Measurements from ENCODE around the gene ZNF749. TPM values are rescaled to one million over a fixed set of nuclear protein-coding genes. Genes with fewer than 3 reads are reported as not detected.

The ZNF749 gene
- total and polyA plus RNA-seq, 10 of the 15 experiments (the other 5 are each of a cell fraction or from before 2014, with no cell fraction given) = 3.1 to 20.2 (median 13.7) TPM

DNA sequence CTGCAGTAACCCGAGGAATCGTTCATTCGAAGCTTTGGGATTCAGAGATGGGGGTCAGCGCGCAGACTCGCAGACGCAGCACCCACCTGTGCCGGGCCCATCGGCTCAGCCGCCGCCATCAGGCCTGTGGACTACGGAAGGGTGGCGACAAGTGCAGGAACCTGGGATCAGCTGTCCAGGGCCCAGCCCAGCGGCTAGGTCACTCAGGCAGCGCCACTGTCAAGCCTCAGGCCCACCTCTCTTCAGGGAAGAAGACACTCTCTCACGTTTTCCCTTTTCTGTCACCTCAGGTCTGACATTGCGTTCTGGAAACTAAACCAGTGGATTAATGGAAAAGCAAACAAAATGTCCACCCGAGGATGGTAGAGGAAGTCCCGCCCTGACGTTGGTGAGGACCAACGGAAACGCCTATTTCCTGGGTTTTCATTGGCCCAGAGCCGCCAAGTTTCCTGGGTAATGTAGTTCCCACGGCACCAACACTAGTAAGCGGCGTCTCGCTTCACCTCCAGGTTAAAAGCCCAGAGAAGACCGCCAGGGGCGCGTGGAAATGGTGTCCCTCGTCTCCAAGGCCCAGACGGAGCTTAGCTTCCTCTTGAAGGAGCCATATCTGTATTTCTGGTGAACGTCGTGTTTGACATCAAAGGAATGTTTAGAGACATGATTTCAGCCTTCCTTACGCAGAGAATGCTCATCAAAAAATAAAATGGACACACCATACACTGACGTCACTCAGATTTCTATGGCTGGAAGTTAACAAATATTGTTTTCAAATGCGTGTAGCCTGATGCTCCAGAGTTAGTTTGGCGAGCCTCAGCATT, 42.3 kb downstream of the ZNF749 start, which contains the start of gene ZNF772 (continued):
- TF ChIP-seq REST (IDR thresholded peaks at IDR 0.05; ENCODE audit: low read depth, low read length) (no peak), RUNX3 (IDR thresholded peaks at IDR 0.05; ENCODE audit: low read length) (no peak), FOXK2 (IDR thresholded peaks at IDR 0.05) (no peak), RB1 (IDR thresholded peaks at IDR 0.05; ENCODE audit: borderline replicate concordance) (no peak), SP1 (IDR thresholded peaks at IDR 0.05; ENCODE audit: low read depth, low read length) (peak; percentile 67), POU2F2 (IDR thresholded peaks at IDR 0.05; ENCODE audit: borderline replicate concordance, low read depth, low read length) (no peak), RAD21 (IDR thresholded peaks at IDR 0.05; ENCODE audit: insufficient read depth, low read depth, low read length) (no peak), NR2F1 (conservative IDR thresholded peaks at IDR 0.05) (no peak), ZNF274 (IDR thresholded peaks at IDR 0.05; ENCODE audit: insufficient read depth, insufficient read length) (no peak), SMAD5 (IDR thresholded peaks at IDR 0.05; ENCODE audit: low read depth) (no peak), ATF7 (IDR thresholded peaks at IDR 0.05; ENCODE audit: low read depth) (peak; percentile 54), JUNB (IDR thresholded peaks at IDR 0.05) (no peak), SMC3 (IDR thresholded peaks at IDR 0.05; ENCODE audit: borderline replicate concordance, low read length) (no peak), NFYA (IDR thresholded peaks at IDR 0.05; ENCODE audit: borderline replicate concordance, low read depth, low read length) (no peak; the same call in 1 of the 2 replicates), CREM (IDR thresholded peaks at IDR 0.05; ENCODE audit: low read depth) (peak; percentile 72), ESRRA (IDR thresholded peaks at IDR 0.05; ENCODE audit: low read length) (no peak), HDGF (IDR thresholded peaks at IDR 0.05) (no peak), RFX5 (IDR thresholded peaks at IDR 0.05; ENCODE audit: low read depth, low read length) (no peak), EGR1 (IDR thresholded peaks at IDR 0.05; ENCODE audit: borderline replicate concordance in 1 of 2, low read depth in 2 of 2, low read length in 2 of 2) (no peak), LARP7 (IDR thresholded peaks at IDR 0.05) (no peak), SUZ12 (IDR thresholded peaks at IDR 0.05; ENCODE audit: unreplicated experiment) (no peak), KAT2A (conservative IDR thresholded peaks at IDR 0.05; ENCODE audit: control insufficient read depth, low read depth, low read length) (no peak), BACH1 (IDR thresholded peaks at IDR 0.05; ENCODE audit: borderline replicate concordance) (no peak), FOXM1 (IDR thresholded peaks at IDR 0.05; ENCODE audit: low read depth, low read length) (no peak), JUND (IDR thresholded peaks at IDR 0.05; ENCODE audit: low read depth, low read length) (no peak)
- TF ChIP-seq, protein P1, sequence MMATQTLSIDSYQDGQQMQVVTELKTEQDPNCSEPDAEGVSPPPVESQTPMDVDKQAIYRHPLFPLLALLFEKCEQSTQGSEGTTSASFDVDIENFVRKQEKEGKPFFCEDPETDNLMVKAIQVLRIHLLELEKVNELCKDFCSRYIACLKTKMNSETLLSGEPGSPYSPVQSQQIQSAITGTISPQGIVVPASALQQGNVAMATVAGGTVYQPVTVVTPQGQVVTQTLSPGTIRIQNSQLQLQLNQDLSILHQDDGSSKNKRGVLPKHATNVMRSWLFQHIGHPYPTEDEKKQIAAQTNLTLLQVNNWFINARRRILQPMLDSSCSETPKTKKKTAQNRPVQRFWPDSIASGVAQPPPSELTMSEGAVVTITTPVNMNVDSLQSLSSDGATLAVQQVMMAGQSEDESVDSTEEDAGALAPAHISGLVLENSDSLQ (IDR thresholded peaks at IDR 0.05) = 0 out of 2 replicates have a peak, but pooled peaks have one; percentile 37
- TF ChIP-seq, protein P2, sequence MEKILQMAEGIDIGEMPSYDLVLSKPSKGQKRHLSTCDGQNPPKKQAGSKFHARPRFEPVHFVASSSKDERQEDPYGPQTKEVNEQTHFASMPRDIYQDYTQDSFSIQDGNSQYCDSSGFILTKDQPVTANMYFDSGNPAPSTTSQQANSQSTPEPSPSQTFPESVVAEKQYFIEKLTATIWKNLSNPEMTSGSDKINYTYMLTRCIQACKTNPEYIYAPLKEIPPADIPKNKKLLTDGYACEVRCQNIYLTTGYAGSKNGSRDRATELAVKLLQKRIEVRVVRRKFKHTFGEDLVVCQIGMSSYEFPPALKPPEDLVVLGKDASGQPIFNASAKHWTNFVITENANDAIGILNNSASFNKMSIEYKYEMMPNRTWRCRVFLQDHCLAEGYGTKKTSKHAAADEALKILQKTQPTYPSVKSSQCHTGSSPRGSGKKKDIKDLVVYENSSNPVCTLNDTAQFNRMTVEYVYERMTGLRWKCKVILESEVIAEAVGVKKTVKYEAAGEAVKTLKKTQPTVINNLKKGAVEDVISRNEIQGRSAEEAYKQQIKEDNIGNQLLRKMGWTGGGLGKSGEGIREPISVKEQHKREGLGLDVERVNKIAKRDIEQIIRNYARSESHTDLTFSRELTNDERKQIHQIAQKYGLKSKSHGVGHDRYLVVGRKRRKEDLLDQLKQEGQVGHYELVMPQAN (conservative IDR thresholded peaks at IDR 0.05) = no peak

Data from GM12878 (cell line).